Stimulated activated CD4-positive, alpha-beta T cell treated with anti-CD3 and anti-CD28 coated beads, Interleukin-4, amount 100 ng/mL, for 1 hour (primary cell): ENCODE results near the gene PGAP2.
"Not testable (repeated sequence)": the region's sequence is repeated elsewhere in the genome, so short reads cannot be mapped to it uniquely, and the experiment has no call there.

ENCODE experiments used
- DNase-seq: peaks from one replicate; pipeline ENCODE4 v3.0.0-alpha.2; 2020

PGAP2 gene

GRCh38 chr11:3808861-3809623 lies 682 bp downstream of the PGAP2 start:
- DNase-seq: peak; percentile 27

- DNase-seq: no peak
These were observed 1.2 kb downstream of the PGAP2 start for GRCh38 chr11:3809624-3809928.

DNA sequence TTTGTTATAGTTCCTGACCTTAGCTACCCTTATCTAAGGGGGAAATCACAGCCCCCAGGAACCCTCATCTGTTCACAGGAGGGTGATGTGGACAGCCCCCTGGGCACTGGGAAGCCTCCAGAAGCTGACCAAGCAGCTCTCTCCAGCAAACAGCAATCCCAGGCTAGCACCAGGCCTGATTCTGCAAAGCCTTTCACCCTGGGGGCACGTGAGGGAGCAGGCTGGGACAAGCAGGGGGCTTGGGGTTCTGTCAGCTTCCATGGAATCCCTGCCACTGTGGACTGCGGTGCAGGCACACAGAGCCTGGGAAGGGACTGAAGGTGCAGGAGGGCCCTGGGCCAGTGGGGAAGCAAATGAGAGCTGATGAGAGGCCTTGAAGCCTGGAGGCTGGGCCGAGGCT lies 2.1 kb downstream of the PGAP2 start:
- DNase-seq: no peak

DNA sequence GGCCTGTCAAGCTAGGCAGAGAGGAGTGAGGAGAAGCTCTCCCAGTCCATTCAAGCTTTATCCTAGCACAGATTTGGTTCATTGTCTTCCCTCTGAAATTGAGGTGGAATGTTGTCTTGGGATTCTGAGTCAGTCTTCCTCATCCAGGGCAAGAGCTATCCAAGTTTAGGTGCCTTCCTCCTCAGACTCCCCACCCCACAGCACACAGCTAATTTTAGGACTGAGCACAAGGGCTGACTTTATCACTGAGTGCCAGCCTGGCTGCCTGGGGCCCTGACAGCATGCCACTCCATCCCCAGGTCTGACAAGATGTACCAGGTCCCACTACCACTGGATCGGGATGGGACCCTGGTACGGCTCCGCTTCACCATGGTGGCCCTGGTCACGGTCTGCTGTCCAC lies 2.6 kb downstream of the PGAP2 start:
- no peak for DNase-seq

GRCh38 chr11:3814832-3815231 lies 6.5 kb downstream of the PGAP2 start:
- DNase-seq: not testable (repeated sequence)

DNA sequence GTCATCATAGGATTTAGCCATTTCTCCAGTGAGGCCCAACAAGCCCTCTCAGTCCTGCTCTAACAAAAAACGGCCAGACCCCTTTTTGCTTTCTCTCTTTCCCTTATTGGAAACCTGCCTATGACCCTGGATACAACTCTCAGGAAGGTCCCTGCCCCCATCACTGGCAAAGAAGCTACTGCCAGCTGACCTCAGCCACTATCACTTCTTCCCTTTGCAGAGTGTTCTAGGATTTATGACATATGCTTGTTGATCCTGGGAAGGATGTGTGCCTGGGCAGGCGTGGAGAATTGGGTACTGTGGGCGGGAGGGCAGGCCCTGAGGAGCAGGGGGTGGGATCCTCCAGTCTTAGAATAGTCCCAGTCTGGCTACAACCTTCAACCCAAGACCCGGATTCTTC lies 7.5 kb downstream of the PGAP2 start:
- no peak for DNase-seq

- no peak for DNase-seq
These were observed 8.3 kb downstream of the PGAP2 start for GRCh38 chr11:3816673-3817072.

GRCh38 chr11:3817181-3817800 lies 8.9 kb downstream of the PGAP2 start:
- no peak for DNase-seq

GRCh38 chr11:3820971-3821370 lies 12.6 kb downstream of the PGAP2 start:
- no peak for DNase-seq

GRCh38 chr11:3822312-3822711 lies 14.0 kb downstream of the PGAP2 start:
- no peak for DNase-seq

GRCh38 chr11:3823303-3823702 lies 14.9 kb downstream of the PGAP2 start:
- no peak for DNase-seq

GRCh38 chr11:3823762-3824506 lies 15.6 kb downstream of the PGAP2 start:
- DNase-seq: no peak

GRCh38 chr11:3824714-3825472 lies 16.5 kb downstream of the PGAP2 start:
- peak; percentile 84 for DNase-seq

GRCh38 chr11:3825473-3826154 lies 17.3 kb downstream of the PGAP2 start:
- DNase-seq: no peak

DNA sequence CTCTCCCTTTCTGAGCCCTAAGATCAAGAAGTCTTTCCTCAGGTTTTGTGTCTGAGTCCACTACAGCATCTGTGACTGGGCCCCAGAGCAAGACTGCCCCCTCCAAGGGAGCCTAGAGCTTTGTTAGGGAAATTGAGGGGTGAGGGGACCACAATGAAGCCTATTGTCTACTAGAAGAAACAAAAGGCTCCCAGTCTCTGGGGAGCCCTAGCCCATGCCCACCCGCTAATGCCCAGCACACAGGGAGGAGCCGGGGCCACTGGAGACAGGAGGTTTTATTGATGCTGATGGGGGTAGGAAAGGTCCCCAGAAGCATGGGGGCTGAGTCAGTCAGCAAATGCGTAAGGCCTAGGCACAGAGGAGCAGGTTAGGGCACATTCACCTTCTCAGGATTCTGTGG lies 18.4 kb downstream of the PGAP2 start:
- DNase-seq: no peak

DNA sequence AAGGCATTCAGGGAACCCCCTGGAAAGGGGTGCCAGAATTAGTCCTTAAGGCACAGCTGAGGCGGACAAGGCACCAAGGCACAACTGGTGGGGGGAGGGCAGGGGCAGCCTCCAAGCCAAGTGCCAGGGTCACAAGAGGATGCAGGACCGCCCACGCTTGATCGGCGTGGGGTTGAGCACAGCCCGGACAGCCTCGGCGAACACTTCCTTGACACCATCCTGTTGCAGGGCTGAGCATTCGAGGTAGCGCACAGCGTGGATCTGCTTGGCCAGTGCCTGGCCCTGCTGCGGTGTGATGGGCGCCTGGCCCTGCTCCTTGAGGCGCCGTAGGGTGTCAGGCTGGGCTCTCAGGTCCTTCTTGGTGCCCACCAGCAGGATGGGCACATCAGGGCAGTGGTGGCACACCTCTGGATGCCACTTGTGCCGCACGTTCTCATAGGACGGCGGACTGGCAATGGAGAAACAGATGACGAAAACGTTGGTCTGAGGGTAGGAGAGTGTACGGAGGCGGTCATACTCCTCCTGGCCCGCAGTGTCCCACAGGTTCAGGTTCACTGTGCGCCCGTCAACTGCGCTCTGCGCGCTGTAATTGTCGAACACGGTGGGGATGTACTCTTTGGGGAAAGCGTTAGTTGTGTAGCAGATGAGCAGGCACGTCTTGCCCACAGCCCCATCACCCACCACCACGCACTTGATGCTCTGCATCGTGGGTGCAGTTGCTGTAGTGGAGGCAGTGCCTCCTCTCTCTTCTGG lies 19.2 kb downstream of the PGAP2 start:
- DNase-seq: no peak

- no peak for DNase-seq
These were observed 21.7 kb downstream of the PGAP2 start for GRCh38 chr11:3830088-3830487.

- DNase-seq: no peak
These were observed 22.4 kb downstream of the PGAP2 start for GRCh38 chr11:3830730-3831129.

DNA sequence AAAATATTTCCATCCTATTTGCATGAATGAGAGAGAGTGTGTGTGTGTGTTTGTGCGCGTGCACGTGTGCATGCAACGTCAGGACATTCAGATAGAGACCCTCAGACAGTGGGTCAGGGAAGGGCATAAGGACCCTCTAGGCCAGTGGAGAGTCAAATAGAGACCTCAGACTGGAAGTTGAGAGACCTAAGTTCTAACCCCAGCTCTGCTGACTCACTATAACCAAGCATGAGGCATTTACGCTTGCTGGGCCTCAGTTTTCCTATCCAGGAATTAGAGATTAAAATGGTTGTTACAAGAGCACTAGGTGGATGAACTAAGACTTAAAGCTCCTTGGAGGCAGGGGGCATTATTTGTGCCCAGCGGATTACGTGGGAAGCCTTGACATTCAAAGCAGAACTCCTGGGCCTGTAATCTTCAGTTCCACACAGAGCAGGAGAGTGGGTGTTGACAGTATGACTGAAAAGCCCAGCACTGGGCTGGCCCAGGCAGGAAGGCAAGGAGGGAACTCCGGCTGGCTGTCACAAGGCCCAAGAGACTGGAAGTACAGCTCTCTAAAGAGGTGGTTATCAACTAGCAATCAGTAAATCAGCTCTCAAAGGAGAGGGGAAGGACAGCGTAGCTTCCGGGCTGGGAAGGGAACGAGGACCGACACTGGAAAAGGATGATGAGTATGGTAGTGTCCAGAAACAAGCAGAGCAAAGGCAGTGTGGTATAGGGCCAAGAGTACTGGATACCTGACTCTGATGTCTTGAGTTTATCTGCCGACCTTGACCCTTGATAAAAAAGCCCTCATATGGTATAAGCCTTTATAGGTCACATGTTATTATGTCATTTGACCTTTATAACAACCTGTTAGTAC lies 23.2 kb downstream of the PGAP2 start:
- no peak for DNase-seq

DNA sequence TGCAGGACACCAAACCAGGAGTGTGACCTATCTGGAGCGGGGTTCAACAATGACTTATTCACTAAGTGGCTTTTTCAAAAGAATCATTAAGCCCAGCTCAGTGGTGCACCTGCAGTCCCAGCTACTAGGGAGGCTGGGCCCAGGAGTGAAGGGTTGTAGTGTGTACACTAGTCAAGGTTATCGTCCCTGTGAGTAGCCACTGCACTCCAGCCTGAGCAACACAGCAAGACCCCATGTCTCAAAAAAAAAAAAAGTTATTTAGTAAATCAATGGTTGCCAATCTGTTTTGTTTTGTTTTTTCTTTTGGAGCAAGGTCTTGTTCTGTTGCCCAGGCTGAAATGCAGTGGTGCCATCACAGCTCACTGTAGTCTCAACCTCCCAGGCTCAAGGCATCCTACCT lies 24.5 kb downstream of the PGAP2 start:
- no peak for DNase-seq

GRCh38 chr11:3833449-3833848 lies 25.1 kb downstream of the PGAP2 start:
- DNase-seq: no peak
